ENCODE data around the gene CRB1.

GRCh38 chr1:197272791-197273190 is 4.7 kb downstream of the CRB1 start:
- TF ChIP-seq POLR2A (IDR thresholded peaks at IDR 0.05) (no peak), CTCF (IDR thresholded peaks at IDR 0.05) (no peak)
